ENCODE data around the gene UST.

DNA sequence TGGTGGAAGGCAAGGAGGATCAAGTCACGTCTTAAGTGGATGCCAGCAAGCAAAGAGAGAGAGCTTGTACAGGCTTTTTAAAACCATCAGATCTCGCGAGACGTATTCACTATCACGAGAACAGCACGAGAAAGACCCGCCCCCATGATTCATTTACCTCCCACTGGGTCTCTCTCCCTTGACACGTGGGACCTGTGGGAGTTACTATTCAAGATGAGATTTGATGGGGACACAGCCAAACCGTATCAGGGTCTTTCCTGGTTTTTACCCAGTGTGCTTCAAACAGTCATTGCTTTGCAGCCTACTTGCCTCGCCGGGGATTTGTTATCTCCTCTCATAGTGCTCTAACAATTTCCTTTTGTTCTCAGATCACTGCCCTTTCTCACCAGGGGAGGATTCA lies 108.2 kb downstream of the UST start:
- TF ChIP-seq POLR2A (IDR thresholded peaks at IDR 0.05; ENCODE audit: low read length): no peak
- no peak for TF ChIP-seq GATA1 (IDR thresholded peaks at IDR 0.05; ENCODE audit: low read depth, low read length)

Data from erythroblast (primary cell).